ENCODE data around the gene COPS8.

- TF ChIP-seq, protein P1, sequence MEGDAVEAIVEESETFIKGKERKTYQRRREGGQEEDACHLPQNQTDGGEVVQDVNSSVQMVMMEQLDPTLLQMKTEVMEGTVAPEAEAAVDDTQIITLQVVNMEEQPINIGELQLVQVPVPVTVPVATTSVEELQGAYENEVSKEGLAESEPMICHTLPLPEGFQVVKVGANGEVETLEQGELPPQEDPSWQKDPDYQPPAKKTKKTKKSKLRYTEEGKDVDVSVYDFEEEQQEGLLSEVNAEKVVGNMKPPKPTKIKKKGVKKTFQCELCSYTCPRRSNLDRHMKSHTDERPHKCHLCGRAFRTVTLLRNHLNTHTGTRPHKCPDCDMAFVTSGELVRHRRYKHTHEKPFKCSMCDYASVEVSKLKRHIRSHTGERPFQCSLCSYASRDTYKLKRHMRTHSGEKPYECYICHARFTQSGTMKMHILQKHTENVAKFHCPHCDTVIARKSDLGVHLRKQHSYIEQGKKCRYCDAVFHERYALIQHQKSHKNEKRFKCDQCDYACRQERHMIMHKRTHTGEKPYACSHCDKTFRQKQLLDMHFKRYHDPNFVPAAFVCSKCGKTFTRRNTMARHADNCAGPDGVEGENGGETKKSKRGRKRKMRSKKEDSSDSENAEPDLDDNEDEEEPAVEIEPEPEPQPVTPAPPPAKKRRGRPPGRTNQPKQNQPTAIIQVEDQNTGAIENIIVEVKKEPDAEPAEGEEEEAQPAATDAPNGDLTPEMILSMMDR (IDR thresholded peaks at IDR 0.05; ENCODE audit: control extremely low read depth in 1 of 3, insufficient read depth in 1 of 3, low read depth in 1 of 3, low read length in 3 of 3) = no peak
- TF ChIP-seq, protein P2, sequence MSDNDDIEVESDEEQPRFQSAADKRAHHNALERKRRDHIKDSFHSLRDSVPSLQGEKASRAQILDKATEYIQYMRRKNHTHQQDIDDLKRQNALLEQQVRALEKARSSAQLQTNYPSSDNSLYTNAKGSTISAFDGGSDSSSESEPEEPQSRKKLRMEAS (IDR thresholded peaks at IDR 0.05) = no peak
- TF ChIP-seq, protein P3, sequence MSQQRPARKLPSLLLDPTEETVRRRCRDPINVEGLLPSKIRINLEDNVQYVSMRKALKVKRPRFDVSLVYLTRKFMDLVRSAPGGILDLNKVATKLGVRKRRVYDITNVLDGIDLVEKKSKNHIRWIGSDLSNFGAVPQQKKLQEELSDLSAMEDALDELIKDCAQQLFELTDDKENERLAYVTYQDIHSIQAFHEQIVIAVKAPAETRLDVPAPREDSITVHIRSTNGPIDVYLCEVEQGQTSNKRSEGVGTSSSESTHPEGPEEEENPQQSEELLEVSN (IDR thresholded peaks at IDR 0.05) = no peak
- TF ChIP-seq EZH2 (IDR thresholded peaks at IDR 0.05; ENCODE audit: low read depth, low read length, severe bottlenecking) = no peak
- no peak for TF ChIP-seq SIN3A (conservative IDR thresholded peaks at IDR 0.05 in 1 of 2, IDR thresholded peaks at IDR 0.05 in 1 of 2; ENCODE audit: low read depth in 1 of 2, low read length in 2 of 2)
- TF ChIP-seq NRF1 (IDR thresholded peaks at IDR 0.05; ENCODE audit: low read depth, low read length) = no peak
- TF ChIP-seq POLR2A (IDR thresholded peaks at IDR 0.05; ENCODE audit: control extremely low read depth in 1 of 2, low read depth in 2 of 2, low read length in 2 of 2) = no peak
- no peak for TF ChIP-seq CEBPB (IDR thresholded peaks at IDR 0.05; ENCODE audit: low read depth, low read length)
Measured at GRCh38 chr2:237118025-237118424, 32.3 kb downstream of the COPS8 start.

All from H1 (cell line).